H9 (cell line): Measurements from ENCODE around the gene OR6K2. TPM values are rescaled to one million over a fixed set of nuclear protein-coding genes. Genes with fewer than 3 reads are reported as not detected.

Experiments used
- DNase-seq: peaks from one replicate; pipeline ENCODE4 v3.0.0-alpha.2; 2017
- H2AFZ ChIP-seq: one replicate; pipeline ENCODE4 v1.6.1; 2013; ENCODE audit warnings: mild to moderate bottlenecking, low read length, control low read depth, moderate library complexity
- H2AK5ac ChIP-seq: 2 replicates; pipeline ENCODE4 v1.6.1; 2013; ENCODE audit warnings: low read length, control low read depth, mixed read lengths; ENCODE audit not compliant: insufficient read length
- H2BK120ac ChIP-seq: one replicate; pipeline ENCODE4 v1.6.1; 2013; ENCODE audit warnings: low read depth, mild to moderate bottlenecking, low read length, control low read depth, inconsistent platforms; ENCODE audit not compliant: poor library complexity, severe bottlenecking
- H2BK12ac ChIP-seq: 2 replicates; pipeline ENCODE4 v1.6.1; 2013; ENCODE audit warnings: low read length, control low read depth, mixed read lengths, low read depth; ENCODE audit not compliant: insufficient read length
- H2BK15ac ChIP-seq: 2 replicates; pipeline ENCODE4 v1.6.1; 2013; ENCODE audit warnings: low read depth, low read length, control low read depth
- H2BK20ac ChIP-seq: one replicate; pipeline ENCODE4 v1.6.1; 2013; ENCODE audit warnings: low read depth, mild to moderate bottlenecking, low read length, control low read depth, inconsistent platforms; ENCODE audit not compliant: poor library complexity, severe bottlenecking
- H2BK5ac ChIP-seq: 2 replicates; pipeline ENCODE4 v1.6.1; 2013; ENCODE audit warnings: low read length, control low read depth, mixed read lengths; ENCODE audit not compliant: insufficient read length
- H3K14ac ChIP-seq: 2 replicates; pipeline ENCODE4 v1.6.1; 2013; ENCODE audit warnings: low read length, control low read depth; ENCODE audit not compliant: insufficient read depth
- H3K18ac ChIP-seq: 2 replicates; pipeline ENCODE4 v1.6.1; 2013; ENCODE audit warnings: low read depth, mild to moderate bottlenecking, mixed read lengths, low read length, control low read depth; ENCODE audit not compliant: insufficient read length
- H3K23ac ChIP-seq: 2 replicates; pipeline ENCODE4 v1.6.1; 2013; ENCODE audit warnings: low read length, control low read depth, mixed read lengths, low read depth; ENCODE audit not compliant: insufficient read length
- H3K23me2 ChIP-seq: 2 replicates; pipeline ENCODE4 v1.6.1; 2013; ENCODE audit warnings: low read depth, mild to moderate bottlenecking, mixed read lengths, low read length, control low read depth; ENCODE audit not compliant: insufficient read length, poor library complexity, severe bottlenecking
- H3K27ac ChIP-seq: 2 replicates; pipeline ENCODE4 v1.5.1; 2013; ENCODE audit warnings: low read length, control low read depth, mixed read lengths, low read depth; ENCODE audit not compliant: insufficient read length
- H3K27me3 ChIP-seq: 2 replicates; pipeline ENCODE4 v1.6.1; 2013; ENCODE audit warnings: low read length, control low read depth, inconsistent platforms; ENCODE audit not compliant: insufficient read depth
- H3K4ac ChIP-seq: 2 replicates; pipeline ENCODE4 v1.6.1; 2013; ENCODE audit warnings: low read depth, mild to moderate bottlenecking, control low read depth, inconsistent platforms, low read length, moderate library complexity
- H3K4me1 ChIP-seq: 2 replicates; pipeline ENCODE4 v1.6.1; 2013; ENCODE audit warnings: low read length, control low read depth, inconsistent platforms; ENCODE audit not compliant: insufficient read depth
- H3K4me2 ChIP-seq: 2 replicates; pipeline ENCODE4 v1.6.1; 2013; ENCODE audit warnings: low read length, control low read depth, mixed read lengths; ENCODE audit not compliant: insufficient read length, insufficient read depth
- H3K56ac ChIP-seq: 2 replicates; pipeline ENCODE4 v1.6.1; 2013; ENCODE audit warnings: low read depth, mild to moderate bottlenecking, mixed read lengths, low read length, control low read depth; ENCODE audit not compliant: insufficient read length
- H3K79me1 ChIP-seq: 2 replicates; pipeline ENCODE4 v1.6.1; 2013; ENCODE audit warnings: low read depth, mild to moderate bottlenecking, moderate library complexity, low read length, control low read depth, inconsistent platforms; ENCODE audit not compliant: insufficient read depth, poor library complexity, severe bottlenecking
- H3K79me2 ChIP-seq: 2 replicates; pipeline ENCODE4 v1.6.1; 2013; ENCODE audit warnings: low read length, control low read depth, inconsistent platforms; ENCODE audit not compliant: insufficient read depth
- H3K9ac ChIP-seq: 2 replicates; pipeline ENCODE4 v1.6.1; 2013; ENCODE audit warnings: low read length, control low read depth, mixed read lengths; ENCODE audit not compliant: insufficient read length; ENCODE audit errors: extremely low read depth
- H3K9me3 ChIP-seq: one replicate; pipeline ENCODE4 v1.6.1; 2013; ENCODE audit warnings: low read depth, low read length, inconsistent platforms; ENCODE audit not compliant: control insufficient read depth
- H3T11ph ChIP-seq: one replicate; pipeline ENCODE4 v1.6.1; 2013; ENCODE audit warnings: mild to moderate bottlenecking, low read length, control low read depth, inconsistent platforms
- H4K20me1 ChIP-seq: one replicate; pipeline ENCODE4 v1.6.1; 2013; ENCODE audit not compliant: control insufficient read depth, insufficient read length, insufficient read depth
- H4K5ac ChIP-seq: 2 replicates; pipeline ENCODE4 v1.6.1; 2013; ENCODE audit warnings: low read depth, mild to moderate bottlenecking, mixed read lengths, low read length, control low read depth; ENCODE audit not compliant: insufficient read length
- H4K8ac ChIP-seq: replicated peaks from 2 replicates; pipeline ENCODE4 v1.6.1; 2013; ENCODE audit warnings: low read length, control low read depth, mixed read lengths, low read depth; ENCODE audit not compliant: insufficient read length
- H4K91ac ChIP-seq: 2 replicates; pipeline ENCODE4 v1.6.1; 2013; ENCODE audit warnings: low read depth, mild to moderate bottlenecking, moderate library complexity, mixed read lengths, low read length, control low read depth; ENCODE audit not compliant: insufficient read length
- H3K27ac Mint-ChIP-seq, 3 experiments: 2 replicates in 2 of 3; 3 replicates in 1 of 3; pipeline ENCODE4 v1.8.0; 2020 to 2021; ENCODE audit warnings: mixed read lengths in 3 of 3, mild to moderate bottlenecking in 1 of 3, moderate library complexity in 1 of 3
- H3K27me3 Mint-ChIP-seq: 2 replicates; pipeline ENCODE4 v1.8.0; 2021; ENCODE audit warnings: low read depth, mild to moderate bottlenecking, moderate library complexity, mixed read lengths
- H3K36me3 Mint-ChIP-seq, 3 experiments: 2 replicates in 2 of 3; 3 replicates in 1 of 3; pipeline ENCODE4 v1.8.0; 2020 to 2021; ENCODE audit warnings: low read depth in 3 of 3, mixed read lengths in 3 of 3; ENCODE audit not compliant: insufficient read depth in 1 of 3
- H3K4me1 Mint-ChIP-seq, 2 experiments: 2 replicates each; pipeline ENCODE4 v1.8.0; 2020; ENCODE audit warnings: mixed read lengths in 2 of 2
- H3K4me3 Mint-ChIP-seq, 2 experiments: 2 replicates in 1 of 2; 3 replicates in 1 of 2; pipeline ENCODE4 v1.8.0; 2020 to 2021; ENCODE audit warnings: mild to moderate bottlenecking in 2 of 2, mixed read lengths in 2 of 2, moderate library complexity in 1 of 2
- H3K9me3 Mint-ChIP-seq, 2 experiments: 2 replicates in 1 of 2; 3 replicates in 1 of 2; pipeline ENCODE4 v1.8.0; 2020; ENCODE audit warnings: mild to moderate bottlenecking in 2 of 2, mixed read lengths in 2 of 2, moderate library complexity in 1 of 2
- CTCF ChIP-seq: fragments of 200-600 bp; sonication (generic); conservative IDR thresholded peaks from 3 replicates; pipeline ENCODE4 v1.8.0; 2021; ENCODE audit warnings: antibody characterized with exemption, mild to moderate bottlenecking
- WGBS: extraction: QIAGEN DNeasy Blood & Tissue Kit; methylation state at CpG from one replicate; pipeline ENCODE4 v1.1.7; 2013; ENCODE audit warnings: missing lambda C conversion rate, low lambda C conversion rate, mixed read lengths; ENCODE audit not compliant: insufficient read length; ENCODE audit errors: extremely low coverage; 5-methylcytosine and 5-hydroxymethylcytosine counted together
- total RNA-seq: library from RNA; stranded (reverse); gene quantifications from 2 replicates; pipeline ENCODE4 v1.2.1, GENCODE V29; 2021

Gene OR6K2
- total RNA-seq, 1 experiment from 2014 or later, result not detected

DNA sequence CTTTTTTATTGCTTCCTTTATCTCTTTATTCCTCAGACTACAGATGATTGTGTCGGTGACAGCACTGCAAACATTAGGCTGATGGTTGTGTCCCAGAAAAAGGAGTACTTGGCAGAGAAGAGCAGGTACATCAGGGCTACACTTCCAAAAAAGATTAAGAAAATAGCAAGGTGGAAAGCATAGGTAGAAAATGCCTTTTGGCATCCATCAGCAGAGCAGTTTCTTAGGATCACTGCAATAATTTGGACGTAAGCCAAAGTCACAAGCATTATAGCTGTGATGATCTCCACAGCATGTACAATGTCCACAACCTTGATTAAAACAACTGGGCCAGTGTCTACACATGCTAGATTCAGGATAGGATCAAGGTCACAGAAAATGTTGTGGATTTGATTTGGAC, 5.9 kb downstream of the OR6K2 start:
- H2BK12ac ChIP-seq, result no peak overlapping the region
- no peak overlapping the region for H2AK5ac ChIP-seq
- Mint-ChIP-seq H3K27me3 (peaks cover 1% of the 10 kb centered on the region), H3K36me3 (no peaks in the 10 kb centered on the region), H3K27ac (no peak overlapping the region), H3K4me1 (no peaks in the 10 kb centered on the region), H3K9me3 (no peaks in the 10 kb centered on the region), H3K4me3 (no peak overlapping the region)
- TF ChIP-seq CTCF, result no peak
- H3K27me3 ChIP-seq, result no peaks in the 10 kb centered on the region
- no peak overlapping the region for H2AFZ ChIP-seq
- H3K14ac ChIP-seq, result no peak overlapping the region
- no peaks in the 10 kb centered on the region for H3K79me2 ChIP-seq
- no peak overlapping the region for H2BK5ac ChIP-seq
- no peaks in the 10 kb centered on the region for H3K4me1 ChIP-seq
- no peak overlapping the region for H4K91ac ChIP-seq
- no peak overlapping the region for H2BK20ac ChIP-seq
- no peak for DNase-seq
- no peaks in the 10 kb centered on the region for H4K20me1 ChIP-seq
- H2BK15ac ChIP-seq, result no peak overlapping the region
- no peaks in the 10 kb centered on the region for H3K9me3 ChIP-seq
- H3K23ac ChIP-seq, result no peak overlapping the region
- H2BK120ac ChIP-seq, result no peak overlapping the region
- no peak overlapping the region for H4K8ac ChIP-seq
- no peak overlapping the region for H4K5ac ChIP-seq
- no peak overlapping the region for H3K18ac ChIP-seq
- no CpG with 5 or more reads among the region's 2 CpGs for WGBS
- H3K4ac ChIP-seq, result no peak overlapping the region
- H3K9ac ChIP-seq, result no peak overlapping the region
- no peaks in the 10 kb centered on the region for H3K79me1 ChIP-seq
- no peak overlapping the region for H3K4me2 ChIP-seq
- H3K56ac ChIP-seq, result no peak overlapping the region
- no peak overlapping the region for H3K27ac ChIP-seq
- no peak overlapping the region for H3T11ph ChIP-seq
- H3K23me2 ChIP-seq, result no peaks in the 10 kb centered on the region
